ENCODE results near the gene FAM72B. TPM values are rescaled to one million over a fixed set of nuclear protein-coding genes. Genes with fewer than 3 reads are reported as not detected.

The FAM72B gene
- total RNA-seq (2022; extraction: Qiagen RNA extraction; ENCODE audit: low read depth), result 6.0 to 9.0 TPM (median 6.9 TPM) in 5 replicates

GRCh38 chr1:121184290-121185127 lies at the start of gene FAM72B, which contains the start of gene SRGAP2C:
Gene FAM72B (minus strand): TSS chr1:121184340. CDS start chr1:121183489, 851 bp downstream.
Gene SRGAP2C (plus strand): TSS chr1:121184975. CDS start chr1:121187447, 2,472 bp downstream.

Other genes starting within 250 kb of the FAM72B start
- gene SRGAP2C, start 635 bp upstream of the FAM72B start, total RNA-seq (2022; extraction: Qiagen RNA extraction; ENCODE audit: low read depth), result 6.3 to 9.7 TPM (median 7.2 TPM) in 5 replicates